ENCODE results near the gene FNDC3A.

The FNDC3A gene

GRCh38 chr13:49164712-49165111 is 189.0 kb downstream of the FNDC3A start:
- TF ChIP-seq EP300 (IDR thresholded peaks at IDR 0.05; ENCODE audit: borderline replicate concordance) (no peak), EGR1 (IDR thresholded peaks at IDR 0.05) (no peak), CEBPB (IDR thresholded peaks at IDR 0.05) (no peak), MAX (IDR thresholded peaks at IDR 0.05) (no peak), YY1 (IDR thresholded peaks at IDR 0.05; ENCODE audit: low read depth) (no peak), TCF12 (IDR thresholded peaks at IDR 0.05; ENCODE audit: low read depth) (no peak), TAF1 (IDR thresholded peaks at IDR 0.05; ENCODE audit: low read depth) (no peak), USF1 (IDR thresholded peaks at IDR 0.05) (no peak), TEAD4 (IDR thresholded peaks at IDR 0.05) (no peak), ZBTB7A (IDR thresholded peaks at IDR 0.05; ENCODE audit: low read depth) (no peak), NFIC (IDR thresholded peaks at IDR 0.05) (no peak), RAD21 (IDR thresholded peaks at IDR 0.05; ENCODE audit: low read depth) (no peak), FOXM1 (IDR thresholded peaks at IDR 0.05; ENCODE audit: borderline replicate concordance, low read depth) (no peak), REST (IDR thresholded peaks at IDR 0.05; ENCODE audit: low read depth) (no peak), CREB1 (IDR thresholded peaks at IDR 0.05; ENCODE audit: low read depth) (no peak)

GRCh38 chr13:49165798-49166752 is 190.4 kb downstream of the FNDC3A start:
- TF ChIP-seq RAD21 (IDR thresholded peaks at IDR 0.05; ENCODE audit: low read depth) (no peak), FOXM1 (IDR thresholded peaks at IDR 0.05; ENCODE audit: borderline replicate concordance, low read depth) (no peak), TCF12 (IDR thresholded peaks at IDR 0.05; ENCODE audit: low read depth) (no peak), EP300 (IDR thresholded peaks at IDR 0.05; ENCODE audit: borderline replicate concordance) (no peak), ZBTB7A (IDR thresholded peaks at IDR 0.05; ENCODE audit: low read depth) (no peak)

- TF ChIP-seq NFIC (IDR thresholded peaks at IDR 0.05) (no peak), MAX (IDR thresholded peaks at IDR 0.05) (no peak), TEAD4 (IDR thresholded peaks at IDR 0.05) (no peak), CREB1 (IDR thresholded peaks at IDR 0.05; ENCODE audit: low read depth) (no peak), YY1 (IDR thresholded peaks at IDR 0.05; ENCODE audit: low read depth) (no peak), ZBTB7A (IDR thresholded peaks at IDR 0.05; ENCODE audit: low read depth) (no peak)
These were observed 195.6 kb downstream of the FNDC3A start for GRCh38 chr13:49171359-49171758.

- TF ChIP-seq TEAD4 (IDR thresholded peaks at IDR 0.05) (no peak), USF1 (IDR thresholded peaks at IDR 0.05) (no peak), MAX (IDR thresholded peaks at IDR 0.05) (no peak), REST (IDR thresholded peaks at IDR 0.05; ENCODE audit: low read depth) (no peak), RAD21 (IDR thresholded peaks at IDR 0.05; ENCODE audit: low read depth) (no peak), CEBPB (IDR thresholded peaks at IDR 0.05) (no peak), YY1 (IDR thresholded peaks at IDR 0.05; ENCODE audit: low read depth) (no peak), NFIC (IDR thresholded peaks at IDR 0.05) (no peak), ZBTB7A (IDR thresholded peaks at IDR 0.05; ENCODE audit: low read depth) (no peak), EP300 (IDR thresholded peaks at IDR 0.05; ENCODE audit: borderline replicate concordance) (no peak), TCF12 (IDR thresholded peaks at IDR 0.05; ENCODE audit: low read depth) (no peak), EGR1 (IDR thresholded peaks at IDR 0.05) (no peak), CREB1 (IDR thresholded peaks at IDR 0.05; ENCODE audit: low read depth) (no peak), TAF1 (IDR thresholded peaks at IDR 0.05; ENCODE audit: low read depth) (no peak), FOXM1 (IDR thresholded peaks at IDR 0.05; ENCODE audit: borderline replicate concordance, low read depth) (no peak)
These were observed 208.1 kb downstream of the FNDC3A start for GRCh38 chr13:49183672-49184325.

GRCh38 chr13:49184621-49185020 is 208.9 kb downstream of the FNDC3A start:
- TF ChIP-seq TCF12 (IDR thresholded peaks at IDR 0.05; ENCODE audit: low read depth), result no peak
- TF ChIP-seq CREB1 (IDR thresholded peaks at IDR 0.05; ENCODE audit: low read depth), result no peak
- TF ChIP-seq RAD21 (IDR thresholded peaks at IDR 0.05; ENCODE audit: low read depth), result no peak
- TF ChIP-seq YY1 (IDR thresholded peaks at IDR 0.05; ENCODE audit: low read depth), result no peak
- TF ChIP-seq EGR1 (IDR thresholded peaks at IDR 0.05), result no peak
- no peak for TF ChIP-seq FOXM1 (IDR thresholded peaks at IDR 0.05; ENCODE audit: borderline replicate concordance, low read depth)
- TF ChIP-seq USF1 (IDR thresholded peaks at IDR 0.05), result no peak
- no peak for TF ChIP-seq CEBPB (IDR thresholded peaks at IDR 0.05)
- TF ChIP-seq REST (IDR thresholded peaks at IDR 0.05; ENCODE audit: low read depth), result no peak
- no peak for TF ChIP-seq NFIC (IDR thresholded peaks at IDR 0.05)
